Measurements from ENCODE around the gene CLDN4. TPM values are rescaled to one million over a fixed set of nuclear protein-coding genes. Genes with fewer than 3 reads are reported as not detected.
"Not testable (repeated sequence)": the region's sequence is repeated elsewhere in the genome, so short reads cannot be mapped to it uniquely, and the experiment has no call there.

Gene CLDN4
- total RNA-seq, 2 donors from 2014 or later, result 0.41 TPM; not detected in 1

DNA sequence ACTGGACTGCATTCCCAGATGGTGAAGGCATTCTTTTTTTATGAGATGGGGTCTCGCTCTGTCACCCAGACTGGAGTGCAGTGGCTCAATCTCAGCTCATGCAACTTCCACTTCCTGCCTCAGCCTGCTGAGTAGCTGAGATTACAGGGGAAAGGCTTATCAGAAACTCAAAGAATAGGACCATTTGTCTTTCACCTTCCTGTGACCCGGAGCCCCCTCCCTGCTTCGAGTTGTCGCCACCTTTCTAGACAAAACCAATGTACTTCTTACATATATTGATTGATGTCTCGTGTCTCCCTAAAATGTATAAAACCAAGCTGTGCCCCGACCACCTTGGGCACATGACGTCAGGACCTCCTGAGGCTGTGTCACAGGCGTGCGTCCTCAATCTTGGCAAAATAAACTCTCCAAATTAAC lies 13.3 kb downstream of the CLDN4 start:
- peaks cover 0 to 11% of the 10 kb centered on the region in 2 donors for H3K4me1 ChIP-seq
- no peak for DNase-seq (ENCODE audit: low spot score)
- no peak overlapping the region for H3K4me3 ChIP-seq
- no peak overlapping the region for H3K27ac ChIP-seq
- TF ChIP-seq, protein P1, sequence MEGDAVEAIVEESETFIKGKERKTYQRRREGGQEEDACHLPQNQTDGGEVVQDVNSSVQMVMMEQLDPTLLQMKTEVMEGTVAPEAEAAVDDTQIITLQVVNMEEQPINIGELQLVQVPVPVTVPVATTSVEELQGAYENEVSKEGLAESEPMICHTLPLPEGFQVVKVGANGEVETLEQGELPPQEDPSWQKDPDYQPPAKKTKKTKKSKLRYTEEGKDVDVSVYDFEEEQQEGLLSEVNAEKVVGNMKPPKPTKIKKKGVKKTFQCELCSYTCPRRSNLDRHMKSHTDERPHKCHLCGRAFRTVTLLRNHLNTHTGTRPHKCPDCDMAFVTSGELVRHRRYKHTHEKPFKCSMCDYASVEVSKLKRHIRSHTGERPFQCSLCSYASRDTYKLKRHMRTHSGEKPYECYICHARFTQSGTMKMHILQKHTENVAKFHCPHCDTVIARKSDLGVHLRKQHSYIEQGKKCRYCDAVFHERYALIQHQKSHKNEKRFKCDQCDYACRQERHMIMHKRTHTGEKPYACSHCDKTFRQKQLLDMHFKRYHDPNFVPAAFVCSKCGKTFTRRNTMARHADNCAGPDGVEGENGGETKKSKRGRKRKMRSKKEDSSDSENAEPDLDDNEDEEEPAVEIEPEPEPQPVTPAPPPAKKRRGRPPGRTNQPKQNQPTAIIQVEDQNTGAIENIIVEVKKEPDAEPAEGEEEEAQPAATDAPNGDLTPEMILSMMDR (IDR thresholded peaks at IDR 0.05), result no peak
- no peaks in the 10 kb centered on the region for H3K27me3 ChIP-seq
- no peaks in the 10 kb centered on the region for H3K9me3 ChIP-seq
- no peaks in the 10 kb centered on the region for H3K36me3 ChIP-seq

DNA sequence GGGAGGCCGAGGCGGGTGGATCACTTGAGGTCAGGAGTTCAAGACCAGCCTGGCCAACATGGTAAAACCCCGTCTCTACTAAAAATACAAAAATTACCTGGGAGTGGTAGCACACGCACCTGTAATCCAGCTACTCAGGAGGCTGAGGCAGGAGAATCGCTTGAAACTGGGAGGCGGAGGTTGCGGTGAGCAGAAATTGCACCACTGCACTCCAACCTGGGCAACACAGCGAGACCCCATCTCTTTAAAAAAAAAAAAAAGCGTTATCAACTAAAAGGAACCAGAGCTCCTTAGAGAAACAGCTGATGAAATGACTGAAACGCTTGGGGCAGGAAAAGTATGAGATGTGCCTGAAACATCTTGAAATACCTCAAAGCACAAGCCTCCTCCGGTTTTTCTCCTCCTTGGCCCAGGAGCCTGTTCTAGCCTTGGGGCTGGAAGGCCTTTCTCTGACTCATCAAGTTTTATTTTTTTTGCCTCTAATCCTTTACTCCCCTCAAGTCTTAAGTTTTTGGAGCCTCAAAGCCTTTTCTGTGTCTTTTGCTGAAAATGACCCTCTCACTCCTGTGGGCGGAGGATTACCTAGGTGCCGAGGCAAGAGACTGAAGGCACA lies 14.2 kb downstream of the CLDN4 start:
- TF ChIP-seq, protein P1 (IDR thresholded peaks at IDR 0.05), result no peak
- Histone ChIP-seq H3K36me3 (no peaks in the 10 kb centered on the region), H3K27ac (no peak overlapping the region), H3K4me1 (peaks cover 0 to 11% of the 10 kb centered on the region in 2 donors), H3K27me3 (no peaks in the 10 kb centered on the region), H3K9me3 (no peaks in the 10 kb centered on the region), H3K4me3 (no peak overlapping the region)
- DNase-seq (ENCODE audit: low spot score), result no peak

DNA sequence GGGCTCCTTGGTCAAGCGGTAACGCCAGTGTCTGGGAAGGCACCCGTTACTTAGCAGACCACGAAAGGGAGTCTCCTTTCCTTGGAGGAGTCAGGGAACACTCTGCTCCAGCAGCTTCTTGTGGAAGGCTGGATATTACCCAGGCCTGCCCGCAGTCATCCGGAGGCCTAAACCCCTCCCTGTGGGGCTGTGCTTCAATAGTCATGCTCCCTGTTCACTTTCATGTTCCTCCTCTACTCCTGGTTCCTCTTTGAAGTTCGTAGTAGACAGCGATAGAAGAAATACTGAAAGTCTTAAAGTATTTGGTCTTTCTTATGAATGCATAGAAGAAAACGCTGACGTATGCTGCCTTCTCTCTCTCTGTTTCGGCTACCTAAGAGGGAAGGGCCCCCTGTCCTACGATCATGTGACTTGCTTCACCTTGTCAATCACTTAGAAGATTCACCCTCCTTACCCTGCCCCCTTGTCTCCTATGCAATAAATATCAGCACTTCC lies 15.0 kb downstream of the CLDN4 start:
- peaks cover 0 to 17% of the 10 kb centered on the region in 2 donors for H3K4me1 ChIP-seq
- H3K27ac ChIP-seq; H3K4me3 ChIP-seq; H3K9me3 ChIP-seq; DNase-seq (ENCODE audit: low spot score); H3K27me3 ChIP-seq; H3K36me3 ChIP-seq: not testable (repeated sequence)

DNA sequence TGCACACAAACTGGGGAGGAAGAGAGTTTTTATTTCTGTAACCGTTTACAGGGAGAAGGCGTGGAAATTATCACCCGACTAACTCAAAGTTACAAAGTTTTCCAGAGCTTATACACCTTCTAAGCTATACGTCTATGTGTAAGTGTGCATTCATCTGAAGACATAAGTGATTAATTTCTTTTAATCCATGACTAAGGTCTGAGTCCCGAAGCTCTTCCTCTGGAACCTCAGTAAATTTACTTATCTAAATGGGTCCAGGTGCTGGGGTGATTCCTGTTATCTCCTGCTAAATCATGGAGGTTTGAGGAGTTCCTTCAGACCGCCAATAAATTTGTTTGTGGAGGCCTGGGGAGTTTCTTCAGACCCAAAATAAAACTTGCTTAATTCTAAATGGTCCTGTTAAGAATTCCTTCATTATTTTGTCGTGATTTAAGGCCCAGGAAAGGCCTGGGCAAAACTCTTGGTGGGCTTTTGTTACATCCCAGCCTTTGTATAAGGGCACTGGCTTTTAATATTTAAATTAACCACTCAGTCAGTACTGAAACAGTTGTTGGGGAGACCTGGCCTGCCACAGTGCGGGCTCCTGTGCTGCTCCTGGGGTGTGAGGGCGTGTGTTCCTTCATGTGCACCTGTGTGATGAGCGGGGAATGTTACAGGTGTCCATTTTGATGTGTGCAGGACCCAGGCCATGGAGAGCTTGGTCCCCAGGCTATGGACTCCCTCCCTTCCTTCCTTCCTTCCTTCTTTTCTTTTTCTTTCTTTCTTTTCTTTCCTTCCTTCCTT lies 17.3 kb downstream of the CLDN4 start:
- H3K27me3 ChIP-seq, result no peaks in the 10 kb centered on the region
- TF ChIP-seq, protein P1 (IDR thresholded peaks at IDR 0.05), result no peak
- H3K27ac ChIP-seq, result no peak overlapping the region
- H3K4me1 ChIP-seq, result peaks cover 0 to 16% of the 10 kb centered on the region in 2 donors
- no peak for DNase-seq (ENCODE audit: low spot score)
- no peak overlapping the region for H3K4me3 ChIP-seq
- no peaks in the 10 kb centered on the region for H3K36me3 ChIP-seq
- no peaks in the 10 kb centered on the region for H3K9me3 ChIP-seq

DNA sequence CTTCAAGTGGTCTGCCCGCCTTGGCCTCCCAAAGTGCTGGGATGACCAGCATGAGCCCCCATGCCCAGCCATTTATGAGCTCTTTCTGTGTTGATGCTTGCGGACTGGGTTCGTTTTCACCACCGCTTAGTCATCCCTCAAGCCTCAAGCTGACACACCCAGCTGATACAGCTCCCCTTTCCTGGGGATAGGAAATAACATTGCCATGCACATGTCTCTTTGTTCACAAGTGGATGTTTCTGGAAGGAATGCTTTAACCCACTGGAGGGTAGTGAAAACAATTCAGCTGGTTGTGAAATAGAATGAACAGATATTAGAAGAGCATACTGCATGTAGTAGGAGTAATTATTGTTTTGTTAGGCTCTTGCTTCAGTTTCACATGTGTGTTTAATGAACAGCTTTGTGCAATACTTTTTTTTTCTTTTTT lies 20.0 kb downstream of the CLDN4 start:
- peak; percentile 81 for DNase-seq (ENCODE audit: low spot score)

More for the DNA sequence above, 20.0 kb downstream of the CLDN4 start:
- H3K27me3 ChIP-seq, result no peaks in the 10 kb centered on the region
- TF ChIP-seq, protein P1 (IDR thresholded peaks at IDR 0.05), result no peak
- peak overlapping the region; percentile 61 to 78 for H3K27ac ChIP-seq
- H3K4me3 ChIP-seq, result no peak overlapping the region
- H3K36me3 ChIP-seq, result no peaks in the 10 kb centered on the region
- no peaks in the 10 kb centered on the region for H3K9me3 ChIP-seq
- H3K4me1 ChIP-seq, result peaks cover 0 to 23% of the 10 kb centered on the region in 2 donors

Data from right atrium auricular region (tissue), 2 donors.